ENCODE measurements around the gene CCR5AS.

Gene CCR5AS

DNA sequence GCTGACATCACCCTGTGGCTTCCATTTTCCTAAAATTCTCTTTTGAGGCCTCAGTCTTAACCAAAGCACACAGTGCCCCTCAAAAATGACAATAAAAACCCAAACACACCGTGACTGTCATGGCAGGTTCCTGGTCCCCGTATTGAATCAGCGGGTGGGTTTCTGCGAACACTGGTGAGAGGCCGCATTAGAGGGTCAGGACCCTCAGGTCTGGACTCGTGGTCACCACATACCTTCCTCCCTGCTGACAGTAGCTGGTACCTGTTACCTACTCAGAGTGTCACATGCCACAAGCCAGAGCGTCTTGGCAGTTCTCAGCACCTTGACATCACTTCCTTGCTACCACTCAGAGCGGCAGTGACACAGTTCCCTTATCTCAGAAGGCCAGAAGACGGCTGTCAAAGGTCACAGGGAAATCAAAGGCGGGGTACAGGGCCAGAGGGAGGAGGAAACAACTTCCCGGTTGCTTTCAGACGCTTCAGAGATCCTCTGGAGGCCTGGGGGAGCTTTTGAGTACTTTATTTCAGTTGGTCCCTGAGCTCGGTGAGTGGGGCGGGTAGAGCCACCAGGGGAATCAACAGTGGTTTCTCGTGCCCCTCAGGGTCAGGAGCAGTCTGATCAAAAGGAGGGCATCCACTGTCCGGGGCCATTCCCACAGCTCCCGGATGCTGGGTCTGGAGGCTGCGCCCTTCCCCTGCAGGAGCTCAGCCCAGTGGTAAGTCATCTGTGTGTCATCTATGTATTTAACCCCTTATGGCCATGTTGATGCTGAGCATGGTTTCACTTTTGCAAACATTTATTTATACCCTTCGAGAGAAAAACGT is at the start of gene CCR5AS, which contains the start of gene CCRL2:
CCR5AS (minus strand) TSS at position 279 of the 824 bp plus-strand sequence.
CCRL2 (plus strand) TSS at position 472 of the 824 bp plus-strand sequence. CDS start 821 bp downstream, outside the sequence.
- no peaks in the 10 kb centered on the region; a peak in 1 of 7 replicates for H3K27me3 ChIP-seq (replicated peaks in 1 of 4; ENCODE audit: control insufficient read depth in 3 of 4, extremely low read depth in 1 of 4, insufficient read depth in 3 of 4, low read length in 3 of 4)
- no peak within 1 kb of the TSS for H2BK15ac ChIP-seq (ENCODE audit: low read length)
- H3K9ac ChIP-seq (replicated peaks in 1 of 4; ENCODE audit: extremely low read depth in 1 of 4, low read depth in 3 of 4, low read length in 3 of 4), result no peak within 1 kb of the TSS
- H3K9me3 ChIP-seq (ENCODE audit: insufficient read depth in 2 of 2, low read depth in 1 of 2, low read length in 1 of 2), result no peaks in the 10 kb centered on the region
- H2BK20ac ChIP-seq (ENCODE audit: low read length), result no peak within 1 kb of the TSS
- H3K27ac ChIP-seq (ENCODE audit: low read depth, low read length), result no peak within 1 kb of the TSS
- H3K79me1 ChIP-seq (ENCODE audit: low read depth, low read length), result no peaks in the 10 kb centered on the region
- no peak within 1 kb of the TSS for H2AK5ac ChIP-seq (ENCODE audit: low read depth, low read length)
- no peak within 1 kb of the TSS for H3K4ac ChIP-seq (replicated peaks; ENCODE audit: insufficient read length, low read depth, low read length)
- FAIRE-seq, result no peak
- no peaks in the 10 kb centered on the region for H3K4me1 ChIP-seq (replicated peaks in 1 of 4; ENCODE audit: control insufficient read depth in 3 of 4, insufficient read depth in 4 of 4, low read length in 3 of 4)
- H3K4me3 ChIP-seq (ENCODE audit: extremely low read depth in 1 of 4, insufficient read depth in 2 of 4, low read depth in 3 of 4, low read length in 4 of 4), result no peak within 1 kb of the TSS
- no peak within 1 kb of the TSS for H3K56ac ChIP-seq (replicated peaks; ENCODE audit: insufficient read length, low read depth, low read length)
- H4K20me1 ChIP-seq (replicated peaks in 1 of 2; ENCODE audit: control insufficient read depth in 1 of 2, insufficient read depth in 2 of 2, low read length in 2 of 2), result no peaks in the 10 kb centered on the region
- H2BK12ac ChIP-seq (ENCODE audit: low read depth, low read length), result no peak within 1 kb of the TSS
- no peak within 1 kb of the TSS for H3K4me2 ChIP-seq (ENCODE audit: insufficient read depth in 1 of 2, low read depth in 2 of 2, low read length in 2 of 2)
- ChIA-PET CTCF (ENCODE audit: partially characterized antibody) (interaction anchor here (0.8 to 5.3 kb wide), 10 partner anchors 9 to 329 kb away, joined by 3 to 31 read pairs (median 4); no protein-coding TSS in a partner anchor), POLR2A (ENCODE audit: partially characterized antibody) (no interaction called here)
- no peaks in the 10 kb centered on the region for H3K79me2 ChIP-seq (ENCODE audit: control insufficient read depth in 1 of 2, insufficient read depth in 2 of 2, low read length in 2 of 2)
- no peak within 1 kb of the TSS for H2BK120ac ChIP-seq (replicated peaks; ENCODE audit: low read depth, low read length)
- no peaks in the 10 kb centered on the region for H3K36me3 ChIP-seq (ENCODE audit: control insufficient read depth in 2 of 4, insufficient read depth in 4 of 4, low read length in 3 of 4)
- no peak within 1 kb of the TSS for H3K18ac ChIP-seq (ENCODE audit: extremely low read depth, low read length)
- 89% methylated on average over 19 of the region's 20 CpGs; no CpG with 5 or more reads in 1 of the 2 experiments for WGBS, 2 experiments (ENCODE audit: extremely low coverage in 1 of 2, insufficient coverage in 1 of 2, insufficient read length in 1 of 2, insufficient replicate concordance in 2 of 2, low coverage in 1 of 2, low lambda C conversion rate in 2 of 2, missing lambda C conversion rate in 1 of 2)
- H2AFZ ChIP-seq (ENCODE audit: low read length), result no peak within 1 kb of the TSS; the same call in 1 of the 2 replicates
- H2BK5ac ChIP-seq (ENCODE audit: low read depth, low read length), result no peak within 1 kb of the TSS
- no peak within 1 kb of the TSS for H4K5ac ChIP-seq (ENCODE audit: insufficient read length, low read depth, low read length)
- no peak for DNase-seq (ENCODE audit: low read depth in 1 of 2, low spot score in 2 of 2)
- H4K91ac ChIP-seq (replicated peaks; ENCODE audit: insufficient read length, low read length), result no peak within 1 kb of the TSS
- H3K14ac ChIP-seq (ENCODE audit: insufficient read length), result no peak within 1 kb of the TSS
- no peak within 1 kb of the TSS for H3K23ac ChIP-seq (ENCODE audit: insufficient read length)
- no peaks in the 10 kb centered on the region for H3K23me2 ChIP-seq (ENCODE audit: low read depth, low read length)
- no peak within 1 kb of the TSS; the same call in 1 of the 2 replicates for H4K8ac ChIP-seq (ENCODE audit: extremely low read depth, insufficient read depth, low read length)
- TF ChIP-seq, protein P1, sequence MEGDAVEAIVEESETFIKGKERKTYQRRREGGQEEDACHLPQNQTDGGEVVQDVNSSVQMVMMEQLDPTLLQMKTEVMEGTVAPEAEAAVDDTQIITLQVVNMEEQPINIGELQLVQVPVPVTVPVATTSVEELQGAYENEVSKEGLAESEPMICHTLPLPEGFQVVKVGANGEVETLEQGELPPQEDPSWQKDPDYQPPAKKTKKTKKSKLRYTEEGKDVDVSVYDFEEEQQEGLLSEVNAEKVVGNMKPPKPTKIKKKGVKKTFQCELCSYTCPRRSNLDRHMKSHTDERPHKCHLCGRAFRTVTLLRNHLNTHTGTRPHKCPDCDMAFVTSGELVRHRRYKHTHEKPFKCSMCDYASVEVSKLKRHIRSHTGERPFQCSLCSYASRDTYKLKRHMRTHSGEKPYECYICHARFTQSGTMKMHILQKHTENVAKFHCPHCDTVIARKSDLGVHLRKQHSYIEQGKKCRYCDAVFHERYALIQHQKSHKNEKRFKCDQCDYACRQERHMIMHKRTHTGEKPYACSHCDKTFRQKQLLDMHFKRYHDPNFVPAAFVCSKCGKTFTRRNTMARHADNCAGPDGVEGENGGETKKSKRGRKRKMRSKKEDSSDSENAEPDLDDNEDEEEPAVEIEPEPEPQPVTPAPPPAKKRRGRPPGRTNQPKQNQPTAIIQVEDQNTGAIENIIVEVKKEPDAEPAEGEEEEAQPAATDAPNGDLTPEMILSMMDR (IDR thresholded peaks at IDR 0.05; ENCODE audit: control extremely low read depth in 1 of 3, insufficient read depth in 1 of 3, low read depth in 1 of 3, low read length in 3 of 3), result no peak
- TF ChIP-seq SIRT6 (IDR thresholded peaks at IDR 0.05; ENCODE audit: low read length), result no peak
- TF ChIP-seq TCF12 (IDR thresholded peaks at IDR 0.05; ENCODE audit: low read depth, low read length), result no peak
- no peak for TF ChIP-seq TEAD4 (IDR thresholded peaks at IDR 0.05; ENCODE audit: low read depth, low read length)
- TF ChIP-seq FOSL1 (IDR thresholded peaks at IDR 0.05; ENCODE audit: insufficient read depth, low read depth, low read length), result no peak
- no peak for TF ChIP-seq KDM4A (IDR thresholded peaks at IDR 0.05; ENCODE audit: low read depth, low read length, severe bottlenecking)
- no peak for TF ChIP-seq KDM1A (IDR thresholded peaks at IDR 0.05; ENCODE audit: borderline replicate concordance, low read length)
- TF ChIP-seq, protein P2, sequence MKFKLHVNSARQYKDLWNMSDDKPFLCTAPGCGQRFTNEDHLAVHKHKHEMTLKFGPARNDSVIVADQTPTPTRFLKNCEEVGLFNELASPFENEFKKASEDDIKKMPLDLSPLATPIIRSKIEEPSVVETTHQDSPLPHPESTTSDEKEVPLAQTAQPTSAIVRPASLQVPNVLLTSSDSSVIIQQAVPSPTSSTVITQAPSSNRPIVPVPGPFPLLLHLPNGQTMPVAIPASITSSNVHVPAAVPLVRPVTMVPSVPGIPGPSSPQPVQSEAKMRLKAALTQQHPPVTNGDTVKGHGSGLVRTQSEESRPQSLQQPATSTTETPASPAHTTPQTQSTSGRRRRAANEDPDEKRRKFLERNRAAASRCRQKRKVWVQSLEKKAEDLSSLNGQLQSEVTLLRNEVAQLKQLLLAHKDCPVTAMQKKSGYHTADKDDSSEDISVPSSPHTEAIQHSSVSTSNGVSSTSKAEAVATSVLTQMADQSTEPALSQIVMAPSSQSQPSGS (IDR thresholded peaks at IDR 0.05; ENCODE audit: low read length), result no peak
